HEK293 (cell line): Measurements from ENCODE around the gene ZNF512.
"Not testable (repeated sequence)": the region's sequence is repeated elsewhere in the genome, so short reads cannot be mapped to it uniquely, and the experiment has no call there.

Experiments
- CTCF ChIA-PET: fragments of 350-600 bp; formaldehyde crosslinking; extraction: SDS; loops from one replicate; lab custom pipeline; 2021; ENCODE audit warnings: antibody characterized with exemption; lab: Yijun Ruan, JAX
- POLR2A ChIA-PET: fragments of 300-600 bp; formaldehyde crosslinking; extraction: SDS; loops from one replicate; lab custom pipeline; 2020; ENCODE audit warnings: antibody characterized with exemption, inconsistent platforms; lab: Yijun Ruan, JAX
- H3K27ac ChIP-seq: fragments of 200-500 bp; sonication (Bioruptor generic); 2 replicates; pipeline ENCODE4 v1.5.1; 2014; ENCODE audit warnings: low read depth, low read length, control low read depth, inconsistent platforms; ENCODE audit errors: extremely low read depth
- H3K36me3 ChIP-seq, 2 experiments: fragments of 200-500 bp in 1 of 2; sonication (Bioruptor generic) in 1 of 2; 1 replicate in 1 of 2; 2 replicates in 1 of 2; pipeline ENCODE4 v1.5.1; 2014 to 2017; ENCODE audit warnings: inconsistent platforms in 2 of 2, low read length in 2 of 2; ENCODE audit not compliant: control insufficient read depth in 2 of 2, insufficient read depth in 1 of 2
- H3K4me1 ChIP-seq: fragments of 200-500 bp; sonication (Bioruptor generic); 2 replicates; pipeline ENCODE4 v1.5.1; 2014; ENCODE audit warnings: mild to moderate bottlenecking, low read length, inconsistent platforms; ENCODE audit not compliant: control insufficient read depth, insufficient read depth
- H3K4me3 ChIP-seq: 2 replicates; pipeline ENCODE4 v1.5.1; 2011; ENCODE audit warnings: low read depth, mild to moderate bottlenecking, control low read depth, low read length, moderate library complexity
- H3K9me3 ChIP-seq: fragments of 200-500 bp; sonication (Bioruptor generic); 2 replicates; pipeline ENCODE4 v1.5.1; 2014; ENCODE audit warnings: low read depth, low read length, inconsistent platforms; ENCODE audit not compliant: control insufficient read depth, insufficient read depth
- AEBP2 ChIP-seq: fragments of 450-650 bp; formaldehyde crosslinking; IDR thresholded peaks from 2 replicates; pipeline ENCODE4 v1.5.1; 2016; ENCODE audit warnings: missing biosample characterization, missing genetic modification characterization, borderline replicate concordance
- BCL11B ChIP-seq: fragments of 450-650 bp; formaldehyde crosslinking; IDR thresholded peaks from 2 replicates; pipeline ENCODE4 v1.5.1; 2016; ENCODE audit warnings: low read depth, missing biosample characterization, missing genetic modification characterization
- FEZF1 ChIP-seq: fragments of 450-650 bp; formaldehyde crosslinking; IDR thresholded peaks from 2 replicates; pipeline ENCODE4 v1.5.1; 2016; ENCODE audit warnings: missing biosample characterization, missing genetic modification characterization
- GLI4 ChIP-seq: fragments of 450-650 bp; formaldehyde crosslinking; IDR thresholded peaks from 2 replicates; pipeline ENCODE4 v1.5.1; 2016; ENCODE audit warnings: missing biosample characterization, missing genetic modification characterization
- GLIS1 ChIP-seq: fragments of 450-650 bp; formaldehyde crosslinking; IDR thresholded peaks from 2 replicates; pipeline ENCODE4 v1.5.1; 2016; ENCODE audit warnings: missing biosample characterization, missing genetic modification characterization
- KLF17 ChIP-seq: fragments of 450-650 bp; formaldehyde crosslinking; IDR thresholded peaks from 2 replicates; pipeline ENCODE4 v1.5.1; 2016; ENCODE audit warnings: missing biosample characterization, missing genetic modification characterization
- KLF9 ChIP-seq: fragments of 450-650 bp; formaldehyde crosslinking; IDR thresholded peaks from 2 replicates; pipeline ENCODE4 v1.5.1; 2016; ENCODE audit warnings: missing biosample characterization, missing genetic modification characterization, low read depth
- PRDM1 ChIP-seq: fragments of 450-650 bp; formaldehyde crosslinking; IDR thresholded peaks from 2 replicates; pipeline ENCODE4; 2016; ENCODE audit warnings: missing biosample characterization, missing genetic modification characterization
- PRDM10 ChIP-seq: fragments of 450-650 bp; formaldehyde crosslinking; IDR thresholded peaks from 2 replicates; pipeline ENCODE4 v1.5.1; 2016; ENCODE audit warnings: missing biosample characterization, missing genetic modification characterization
- PRDM6 ChIP-seq: fragments of 450-650 bp; formaldehyde crosslinking; IDR thresholded peaks from 2 replicates; pipeline ENCODE4 v1.5.1; 2017; ENCODE audit warnings: missing biosample characterization, missing genetic modification characterization
- ZIC2 ChIP-seq: fragments of 450-650 bp; formaldehyde crosslinking; IDR thresholded peaks from 2 replicates; pipeline ENCODE4 v1.5.1; 2016; ENCODE audit warnings: missing biosample characterization, missing genetic modification characterization
- ZNF114 ChIP-seq: fragments of 450-650 bp; formaldehyde crosslinking; IDR thresholded peaks from 2 replicates; pipeline ENCODE4 v1.5.0; 2017; ENCODE audit warnings: missing biosample characterization, missing genetic modification characterization
- ZNF366 ChIP-seq: fragments of 450-650 bp; formaldehyde crosslinking; conservative IDR thresholded peaks from 2 replicates; pipeline ENCODE4 v1.5.1; 2016; ENCODE audit warnings: missing biosample characterization, missing genetic modification characterization
- ZNF510 ChIP-seq: fragments of 450-650 bp; formaldehyde crosslinking; IDR thresholded peaks from 2 replicates; pipeline ENCODE4 v1.5.1; 2018; ENCODE audit warnings: mild to moderate bottlenecking, missing genetic modification characterization, missing biosample characterization; ENCODE audit not compliant: insufficient replicate concordance
- ZNF521 ChIP-seq: fragments of 450-650 bp; formaldehyde crosslinking; IDR thresholded peaks from 2 replicates; pipeline ENCODE4 v1.5.1; 2017; ENCODE audit warnings: missing biosample characterization, mild to moderate bottlenecking, missing genetic modification characterization
- ZNF529 ChIP-seq: fragments of 450-650 bp; formaldehyde crosslinking; IDR thresholded peaks from 2 replicates; pipeline ENCODE4 v1.5.1; 2017; ENCODE audit warnings: missing genetic modification characterization, missing biosample characterization; ENCODE audit not compliant: insufficient replicate concordance
- ZNF548 ChIP-seq: fragments of 450-650 bp; formaldehyde crosslinking; IDR thresholded peaks from 2 replicates; pipeline ENCODE4 v1.5.1; 2016; ENCODE audit warnings: missing biosample characterization, missing genetic modification characterization
- ZNF600 ChIP-seq: fragments of 450-650 bp; formaldehyde crosslinking; IDR thresholded peaks from 2 replicates; pipeline ENCODE4 v1.5.1; 2016; ENCODE audit warnings: missing biosample characterization, missing genetic modification characterization
- ZNF623 ChIP-seq: fragments of 450-650 bp; formaldehyde crosslinking; IDR thresholded peaks from 2 replicates; pipeline ENCODE4 v1.5.1; 2016; ENCODE audit warnings: missing biosample characterization, missing genetic modification characterization
- ZNF629 ChIP-seq: fragments of 450-650 bp; formaldehyde crosslinking; IDR thresholded peaks from 2 replicates; pipeline ENCODE4 v1.5.1; 2017; ENCODE audit warnings: missing biosample characterization, missing genetic modification characterization
- ZNF692 ChIP-seq: fragments of 450-650 bp; formaldehyde crosslinking; IDR thresholded peaks from 2 replicates; pipeline ENCODE4 v1.5.1; 2016; ENCODE audit warnings: missing biosample characterization, missing genetic modification characterization
- ZNF843 ChIP-seq: fragments of 450-650 bp; formaldehyde crosslinking; IDR thresholded peaks from 2 replicates; pipeline ENCODE4 v1.5.1; 2016; ENCODE audit warnings: missing biosample characterization, missing genetic modification characterization

The ZNF512 gene

GRCh38 chr2:27626921-27627320 lies 44.1 kb downstream of the ZNF512 start:
- CTCF ChIA-PET, result interaction anchor here (0.7 kb wide), 1 partner anchor 154 kb away, joined by 3 read pairs; no protein-coding TSS in a partner anchor
- H3K4me1 ChIP-seq, H3K4me3 ChIP-seq, H3K9me3 ChIP-seq, H3K27ac ChIP-seq: not testable (repeated sequence)
- H3K36me3 ChIP-seq, result peaks cover 21 to 39% of the 10 kb centered on the region in 2 experiments
- POLR2A ChIA-PET, result interaction anchor here (3.6 kb wide), 1 partner anchor 198 kb away, joined by 19 read pairs; the partner anchor contains the start of gene NRBP1

GRCh38 chr2:27627963-27628766 lies 45.3 kb downstream of the ZNF512 start:
- Histone ChIP-seq H3K4me1 (0 out of 2 replicates have a peak, but pooled peaks cover 2% of the 10 kb centered on the region), H3K27ac (peak overlapping the region; percentile 25; the same call in 1 of the 2 replicates), H3K9me3 (no peaks in the 10 kb centered on the region), H3K4me3 (peak overlapping the region; percentile 55), H3K36me3 (peaks cover 34 to 38% of the 10 kb centered on the region in 2 experiments)
- CTCF ChIA-PET, result interaction anchor here (0.6 to 0.7 kb wide), 3 partner anchors 54 to 1962 kb away, joined by 3 read pairs; partner anchors contain the start of gene NRBP1
- POLR2A ChIA-PET, result interaction anchor here (1.0 to 3.6 kb wide), 7 partner anchors 27 to 577 kb away, joined by 3 to 19 read pairs (median 4); partner anchors contain the start of genes AGBL5, NRBP1, PPM1G and SLC4A1AP
- TF ChIP-seq ZNF692 (tag by site-specific recombination) (no peak), ZIC2 (tag by site-specific recombination) (no peak), ZNF548 (no peak), ZNF114 (tag by site-specific recombination) (no peak), ZNF843 (tag by site-specific recombination) (no peak), ZNF529 (tag by site-specific recombination) (no peak), GLIS1 (tag by site-specific recombination) (peak; percentile 71), PRDM10 (tag by site-specific recombination) (no peak), PRDM1 (tag by site-specific recombination) (peak; percentile 68), ZNF629 (tag by site-specific recombination) (peak; percentile 48), KLF17 (tag by site-specific recombination) (no peak), ZNF600 (tag by site-specific recombination) (peak; percentile 47), ZNF521 (tag by site-specific recombination) (no peak), ZNF510 (tag by site-specific recombination) (no peak), BCL11B (tag by site-specific recombination) (no peak), FEZF1 (tag by site-specific recombination) (0 out of 2 replicates have a peak, but pooled peaks have one; percentile 12), KLF9 (tag by site-specific recombination) (no peak), ZNF623 (tag by site-specific recombination) (no peak), PRDM6 (tag by site-specific recombination) (0 out of 2 replicates have a peak, but pooled peaks have one; percentile 6), ZNF366 (tag by site-specific recombination) (peak; percentile 36; the same call in 1 of the 2 replicates), GLI4 (tag by site-specific recombination) (no peak), AEBP2 (tag by site-specific recombination) (no peak)
